ENCODE measurements around the gene GDAP1L1. TPM values are rescaled to one million over a fixed set of nuclear protein-coding genes. Genes with fewer than 3 reads are reported as not detected.

GDAP1L1 gene
- total and polyA plus RNA-seq, 4 donors, result not detected

- ATAC-seq (ENCODE audit: low FRiP score) (no peak), DNase-seq (no peak)
- Histone ChIP-seq H3K27ac (ENCODE audit: low read depth in 1 of 2, low read length in 2 of 2) (no peak overlapping the region), H3K36me3 (ENCODE audit: control insufficient read depth in 1 of 2, insufficient read depth in 2 of 2, low read length in 1 of 2) (peaks cover 0 to 2% of the 10 kb centered on the region in 2 donors), H3K4me1 (ENCODE audit: control insufficient read depth in 1 of 2, insufficient read depth in 2 of 2, low read length in 2 of 2) (peaks cover 0 to 7% of the 10 kb centered on the region in 2 donors), H3K27me3 (ENCODE audit: control insufficient read depth in 1 of 2, insufficient read depth in 2 of 2, low read length in 1 of 2) (no peaks in the 10 kb centered on the region), H3K9me3 (ENCODE audit: control insufficient read depth, low read length) (no peaks in the 10 kb centered on the region), H3K4me3 (ENCODE audit: low read length in 2 of 2) (no peak overlapping the region)
- intact Hi-C loops (cut with DNase I), result loop anchor here (10.0 kb wide), 2 partner anchors 451 to 611 kb away; partner anchors contain the start of gene IFT52 (in 1 of the 2)
These were observed 41.0 kb upstream of the GDAP1L1 start for GRCh38 chr20:44206132-44206531.

GRCh38 chr20:44207126-44207723 is 39.9 kb upstream of the GDAP1L1 start:
- Histone ChIP-seq H3K27ac (ENCODE audit: low read depth in 1 of 2, low read length in 2 of 2) (no peak overlapping the region), H3K4me3 (ENCODE audit: low read length in 2 of 2) (no peak overlapping the region), H3K27me3 (ENCODE audit: control insufficient read depth in 1 of 2, insufficient read depth in 2 of 2, low read length in 1 of 2) (no peaks in the 10 kb centered on the region), H3K9me3 (ENCODE audit: control insufficient read depth, low read length) (no peaks in the 10 kb centered on the region), H3K4me1 (ENCODE audit: control insufficient read depth in 1 of 2, insufficient read depth in 2 of 2, low read length in 2 of 2) (peaks cover 0 to 7% of the 10 kb centered on the region in 2 donors), H3K36me3 (ENCODE audit: control insufficient read depth in 1 of 2, insufficient read depth in 2 of 2, low read length in 1 of 2) (peaks cover 0 to 2% of the 10 kb centered on the region in 2 donors)
- WGBS, 2 donors, result 20 to 22% methylated on average over 3 of the region's 3 CpGs
- DNase-seq (no peak), ATAC-seq (ENCODE audit: low FRiP score) (no peak)
- intact Hi-C loops (cut with DNase I), result loop anchor here (10.0 kb wide), 2 partner anchors 452 to 612 kb away; partner anchors contain the start of gene IFT52 (in 1 of the 2)

DNA sequence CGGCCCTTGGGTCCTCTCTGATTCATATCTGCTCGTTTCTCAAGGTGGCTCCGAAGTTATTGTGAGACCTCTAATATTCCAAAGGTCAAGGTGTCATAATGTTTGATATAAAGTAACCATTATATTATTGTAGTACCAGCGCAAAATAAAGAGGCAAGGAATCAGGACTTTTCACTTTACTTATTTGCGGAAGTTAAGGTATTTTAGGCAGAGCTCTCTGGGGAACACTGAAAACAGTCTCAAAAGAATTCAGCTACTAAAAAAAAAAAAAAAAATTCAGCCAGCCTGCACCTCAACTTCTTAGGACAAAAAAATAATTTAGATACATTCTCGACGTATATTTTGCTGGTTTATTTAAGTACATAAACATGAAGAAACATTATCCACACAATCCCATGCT is 38.9 kb upstream of the GDAP1L1 start:
- Histone ChIP-seq H3K27ac (ENCODE audit: low read depth in 1 of 2, low read length in 2 of 2) (no peak overlapping the region), H3K9me3 (ENCODE audit: control insufficient read depth, low read length) (no peaks in the 10 kb centered on the region), H3K36me3 (ENCODE audit: control insufficient read depth in 1 of 2, insufficient read depth in 2 of 2, low read length in 1 of 2) (peaks cover 0 to 2% of the 10 kb centered on the region in 2 donors), H3K4me3 (ENCODE audit: low read length in 2 of 2) (no peak overlapping the region), H3K27me3 (ENCODE audit: control insufficient read depth in 1 of 2, insufficient read depth in 2 of 2, low read length in 1 of 2) (no peaks in the 10 kb centered on the region), H3K4me1 (ENCODE audit: control insufficient read depth in 1 of 2, insufficient read depth in 2 of 2, low read length in 2 of 2) (peaks cover 0 to 7% of the 10 kb centered on the region in 2 donors)
- ATAC-seq (ENCODE audit: low FRiP score), result no peak
- intact Hi-C loops (cut with DNase I), result loop anchor here (10.0 kb wide), 2 partner anchors 453 to 613 kb away; partner anchors contain the start of gene IFT52 (in 1 of the 2)
- DNase-seq, result no peak
- 16 to 20% methylated on average over 7 of the region's 7 CpGs for WGBS, 2 donors

DNA sequence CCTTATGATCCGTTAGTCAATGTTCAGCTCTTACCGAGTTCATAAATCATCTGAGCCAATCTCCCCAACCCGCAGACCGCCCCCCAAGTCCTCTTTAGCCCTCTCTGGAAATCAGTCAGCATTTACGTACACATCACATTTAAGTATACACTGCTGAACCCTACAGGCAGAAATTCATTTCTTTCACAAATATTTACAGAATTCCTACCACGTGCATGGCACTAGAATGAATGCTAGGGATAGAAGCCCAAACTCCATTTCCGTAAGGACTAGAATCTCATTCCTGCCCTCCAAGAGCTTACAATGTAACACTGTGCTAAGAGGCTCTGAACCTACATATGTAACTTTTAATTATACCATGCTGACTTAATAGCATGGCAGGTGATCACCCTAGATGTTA is 38.3 kb upstream of the GDAP1L1 start:
- Histone ChIP-seq H3K36me3 (ENCODE audit: control insufficient read depth in 1 of 2, insufficient read depth in 2 of 2, low read length in 1 of 2) (peaks cover 0 to 2% of the 10 kb centered on the region in 2 donors), H3K27ac (ENCODE audit: low read depth in 1 of 2, low read length in 2 of 2) (peak overlapping the region in 1 of 2 donors; percentile 2), H3K4me3 (ENCODE audit: low read length in 2 of 2) (peak overlapping the region in 1 of 2 donors; percentile 15), H3K27me3 (ENCODE audit: control insufficient read depth in 1 of 2, insufficient read depth in 2 of 2, low read length in 1 of 2) (no peaks in the 10 kb centered on the region), H3K9me3 (ENCODE audit: control insufficient read depth, low read length) (no peaks in the 10 kb centered on the region), H3K4me1 (ENCODE audit: control insufficient read depth in 1 of 2, insufficient read depth in 2 of 2, low read length in 2 of 2) (peaks cover 0 to 7% of the 10 kb centered on the region in 2 donors)
- 7 to 16% methylated on average over 7 of the region's 7 CpGs for WGBS, 2 donors
- ATAC-seq (ENCODE audit: low FRiP score) (no peak), DNase-seq (no peak)
- intact Hi-C loops (cut with DNase I), result loop anchor here (10.0 kb wide), 2 partner anchors 454 to 614 kb away; partner anchors contain the start of gene IFT52 (in 1 of the 2)

DNA sequence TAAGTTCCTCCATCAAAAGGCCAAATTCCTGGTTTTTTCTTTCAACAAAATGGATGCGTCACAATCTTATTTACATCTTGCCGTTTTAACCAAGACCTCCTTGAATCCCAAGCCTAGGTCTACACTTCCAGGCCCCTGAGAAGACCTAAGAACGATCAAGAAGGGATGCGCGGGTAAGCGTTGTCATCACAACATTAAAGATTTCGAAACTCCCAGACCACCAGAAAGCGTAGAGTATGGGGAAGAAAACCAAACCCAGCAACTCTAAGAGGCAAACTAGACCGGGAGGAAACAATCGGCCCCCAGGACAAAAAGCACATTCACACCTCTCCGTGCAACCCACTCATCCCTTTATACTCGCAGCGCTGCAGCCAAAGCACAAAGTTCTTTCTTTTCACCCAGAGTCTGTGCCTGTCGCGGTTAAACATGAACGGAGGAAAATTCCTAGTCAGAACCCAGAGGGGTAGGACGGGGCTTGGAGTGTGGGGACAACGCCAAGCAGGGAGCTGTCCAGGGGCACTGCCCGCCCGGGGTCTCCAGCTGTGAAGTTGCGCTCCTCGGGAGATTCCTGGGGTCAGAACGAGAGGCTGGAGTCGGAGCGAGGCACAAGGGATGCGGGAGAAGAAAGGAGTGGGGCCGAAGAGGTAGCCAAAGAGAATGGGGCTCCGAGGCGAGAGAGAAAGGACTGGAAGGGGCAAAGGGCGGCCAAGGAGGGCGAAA is 37.3 kb upstream of the GDAP1L1 start:
- H3K4me1 ChIP-seq (ENCODE audit: control insufficient read depth in 1 of 2, insufficient read depth in 2 of 2, low read length in 2 of 2), result peaks cover 0 to 7% of the 10 kb centered on the region in 2 donors
- ATAC-seq (ENCODE audit: low FRiP score) (peak; percentile 2), DNase-seq (no peak)
- WGBS, 2 donors, result 1% methylated on average over 31 of the region's 31 CpGs
- no peaks in the 10 kb centered on the region for H3K9me3 ChIP-seq (ENCODE audit: control insufficient read depth, low read length)
- H3K27me3 ChIP-seq (ENCODE audit: control insufficient read depth in 1 of 2, insufficient read depth in 2 of 2, low read length in 1 of 2), result no peaks in the 10 kb centered on the region
- H3K36me3 ChIP-seq (ENCODE audit: control insufficient read depth in 1 of 2, insufficient read depth in 2 of 2, low read length in 1 of 2), result peaks cover 0 to 2% of the 10 kb centered on the region in 2 donors
- peak overlapping the region; percentile 46 to 92 for H3K4me3 ChIP-seq (ENCODE audit: low read length in 2 of 2)
- H3K27ac ChIP-seq (ENCODE audit: low read depth in 1 of 2, low read length in 2 of 2), result peak overlapping the region; percentile 78 to 92
- intact Hi-C loops (cut with DNase I), result loop anchor here (5.0 to 10.0 kb wide), 5 partner anchors 402 to 615 kb away; partner anchors contain the start of genes IFT52 (in 1 of the 2) and KCNK15 (in 1 of the 2)

- no peaks in the 10 kb centered on the region for H3K36me3 ChIP-seq (ENCODE audit: control insufficient read depth in 1 of 2, insufficient read depth in 2 of 2, low read length in 1 of 2)
- intact Hi-C loops (cut with DNase I), result loop anchor here (5.0 to 10.0 kb wide), 3 partner anchors 402 to 534 kb away; partner anchors contain the start of gene KCNK15 (in 1 of the 2)
- no peaks in the 10 kb centered on the region for H3K27me3 ChIP-seq (ENCODE audit: control insufficient read depth in 1 of 2, insufficient read depth in 2 of 2, low read length in 1 of 2)
- 0% methylated on average over 56 to 79 of the region's 79 CpGs for WGBS, 2 donors
- H3K27ac ChIP-seq (ENCODE audit: low read depth in 1 of 2, low read length in 2 of 2), result peak within 1 kb of the TSS; percentile 78 to 92
- peak within 1 kb of the TSS; percentile 79 to 92 for H3K4me3 ChIP-seq (ENCODE audit: low read length in 2 of 2)
- ATAC-seq (ENCODE audit: low FRiP score), result peak; percentile 98
- H3K9me3 ChIP-seq (ENCODE audit: control insufficient read depth, low read length), result no peaks in the 10 kb centered on the region
- DNase-seq, result peak; percentile 98 to 99
- peaks cover 0 to 7% of the 10 kb centered on the region in 2 donors for H3K4me1 ChIP-seq (ENCODE audit: control insufficient read depth in 1 of 2, insufficient read depth in 2 of 2, low read length in 2 of 2)
These were observed 36.5 kb upstream of the GDAP1L1 start, which contains the start of gene OSER1 for GRCh38 chr20:44210406-44211176. Gene OSER1, minus strand, starts transcription at chr20:44210771. Its CDS starts 3,814 bp downstream, at chr20:44206957.

DNA sequence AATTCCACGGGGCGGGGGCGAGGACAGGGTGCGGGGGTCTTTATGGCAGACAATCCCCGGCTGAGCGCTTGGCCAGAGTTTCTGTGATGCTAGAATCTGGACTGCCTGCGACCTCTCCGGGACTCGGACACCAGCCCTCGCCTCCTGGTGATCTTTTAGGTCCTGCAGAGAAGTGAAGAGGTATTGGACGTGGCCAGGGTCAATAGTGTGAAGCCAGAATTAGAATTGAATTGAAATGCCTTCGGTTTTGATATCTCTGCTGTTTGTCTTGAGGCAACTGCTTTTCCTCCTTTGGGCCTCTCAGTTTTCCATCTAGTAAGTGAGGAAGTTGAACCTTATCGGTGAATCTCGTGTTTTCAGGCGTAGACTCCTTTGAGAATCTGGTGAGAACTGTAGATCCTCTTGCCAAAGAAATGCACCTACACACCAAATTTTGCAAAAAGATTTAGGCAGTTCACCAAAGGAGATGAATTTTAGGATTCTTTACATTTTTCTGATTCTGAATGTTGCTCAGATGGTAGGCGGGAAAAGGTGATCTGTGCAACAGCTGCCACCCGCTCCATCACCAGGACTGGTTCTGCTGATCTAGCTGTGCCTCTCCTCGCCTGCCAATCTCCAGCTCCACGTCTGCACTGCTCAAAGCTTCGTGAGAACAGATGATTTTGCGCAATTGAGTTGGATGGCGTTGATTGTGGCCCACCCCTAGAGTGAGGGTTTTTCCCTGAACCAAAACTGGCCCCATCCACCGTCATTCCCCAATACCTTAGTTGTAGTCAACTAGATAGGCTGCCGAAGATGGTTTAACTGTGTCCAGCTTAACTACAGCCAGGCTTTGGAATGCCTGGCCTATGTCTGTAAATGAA is 35.7 kb upstream of the GDAP1L1 start:
- peak overlapping the region in 1 of 2 donors; percentile 87 for H3K27ac ChIP-seq (ENCODE audit: low read depth in 1 of 2, low read length in 2 of 2)
- ATAC-seq (ENCODE audit: low FRiP score) (no peak), DNase-seq (peak in 1 of 2 donors; percentile 52)
- intact Hi-C loops (cut with DNase I), result loop anchor here (5.0 to 10.0 kb wide), 3 partner anchors 401 to 533 kb away; partner anchors contain the start of gene KCNK15 (in 1 of the 2)
- no peaks in the 10 kb centered on the region for H3K36me3 ChIP-seq (ENCODE audit: control insufficient read depth in 1 of 2, insufficient read depth in 2 of 2, low read length in 1 of 2)
- H3K27me3 ChIP-seq (ENCODE audit: control insufficient read depth in 1 of 2, insufficient read depth in 2 of 2, low read length in 1 of 2), result no peaks in the 10 kb centered on the region
- H3K4me1 ChIP-seq (ENCODE audit: control insufficient read depth in 1 of 2, insufficient read depth in 2 of 2, low read length in 2 of 2), result peaks cover 0 to 7% of the 10 kb centered on the region in 2 donors
- no peaks in the 10 kb centered on the region for H3K9me3 ChIP-seq (ENCODE audit: control insufficient read depth, low read length)
- peak overlapping the region; percentile 32 to 79 for H3K4me3 ChIP-seq (ENCODE audit: low read length in 2 of 2)
- 5 to 7% methylated on average over 24 of the region's 24 CpGs for WGBS, 2 donors
